Duodenal mucosa (tissue), 2 donors: ENCODE data around the gene MACROD1.

Source experiments
- H3K27ac ChIP-seq: one replicate; pipeline ENCODE4 v1.7.0; 2013; ENCODE audit warnings: low read depth, low read length
- H3K27me3 ChIP-seq, 2 donors: one replicate each; pipeline ENCODE4 v1.7.0; 2013; ENCODE audit warnings: low read length in 2 of 2, control low read depth in 1 of 2; ENCODE audit not compliant: insufficient read depth in 2 of 2, control insufficient read depth in 1 of 2
- H3K36me3 ChIP-seq, 2 donors: one replicate each; pipeline ENCODE4 v1.7.0; 2013; ENCODE audit warnings: low read length in 2 of 2, control low read depth in 1 of 2; ENCODE audit not compliant: insufficient read depth in 2 of 2, control insufficient read depth in 1 of 2
- H3K4me1 ChIP-seq, 2 donors: one replicate each; pipeline ENCODE4 v1.7.0; 2013; ENCODE audit warnings: low read length in 2 of 2, control low read depth in 1 of 2; ENCODE audit not compliant: insufficient read depth in 2 of 2, control insufficient read depth in 1 of 2
- H3K4me3 ChIP-seq, 2 donors: one replicate each; pipeline ENCODE4 v1.7.0; 2013; ENCODE audit warnings: low read length in 2 of 2, low read depth in 1 of 2
- H3K9ac ChIP-seq, 2 donors: one replicate each; pipeline ENCODE4 v1.7.0; 2013; ENCODE audit warnings: low read length in 2 of 2, low read depth in 1 of 2
- H3K9me3 ChIP-seq, 2 donors: one replicate each; pipeline ENCODE4 v1.7.0; 2013; ENCODE audit warnings: low read length in 2 of 2, control low read depth in 1 of 2; ENCODE audit not compliant: control insufficient read depth in 1 of 2

The MACROD1 gene

GRCh38 chr11:63961608-63962412, 204.1 kb downstream of the MACROD1 start:
- no peak overlapping the region for H3K4me3 ChIP-seq
- H3K36me3 ChIP-seq: no peaks in the 10 kb centered on the region
- H3K27ac ChIP-seq: no peak overlapping the region
- H3K9ac ChIP-seq: no peak overlapping the region
- peaks cover 0 to 6% of the 10 kb centered on the region in 2 donors for H3K4me1 ChIP-seq
- no peaks in the 10 kb centered on the region for H3K27me3 ChIP-seq
- no peaks in the 10 kb centered on the region for H3K9me3 ChIP-seq

- Histone ChIP-seq H3K36me3 (peaks cover 4 to 34% of the 10 kb centered on the region in 2 donors), H3K27me3 (no peaks in the 10 kb centered on the region), H3K4me3 (no peak overlapping the region), H3K9me3 (no peaks in the 10 kb centered on the region), H3K27ac (no peak overlapping the region), H3K9ac (no peak overlapping the region), H3K4me1 (peaks cover 0 to 6% of the 10 kb centered on the region in 2 donors)
These were observed 207.9 kb downstream of the MACROD1 start for GRCh38 chr11:63958008-63958407.

- Histone ChIP-seq H3K4me3 (no peak overlapping the region), H3K9ac (no peak overlapping the region), H3K36me3 (peaks cover 9 to 51% of the 10 kb centered on the region in 2 donors), H3K27ac (no peak overlapping the region), H3K9me3 (no peaks in the 10 kb centered on the region), H3K27me3 (no peaks in the 10 kb centered on the region), H3K4me1 (peaks cover 0 to 9% of the 10 kb centered on the region in 2 donors)
These were observed 213.3 kb downstream of the MACROD1 start for GRCh38 chr11:63952570-63952969.

GRCh38 chr11:63951779-63952536, 214.0 kb downstream of the MACROD1 start:
- H3K27me3 ChIP-seq: no peaks in the 10 kb centered on the region
- no peaks in the 10 kb centered on the region for H3K9me3 ChIP-seq
- no peak overlapping the region for H3K27ac ChIP-seq
- H3K4me1 ChIP-seq: peaks cover 0 to 9% of the 10 kb centered on the region in 2 donors
- H3K4me3 ChIP-seq: no peak overlapping the region
- no peak overlapping the region for H3K9ac ChIP-seq
- peaks cover 9 to 51% of the 10 kb centered on the region in 2 donors for H3K36me3 ChIP-seq
